ENCODE measurements around the gene PITPNC1. TPM values are rescaled to one million over a fixed set of nuclear protein-coding genes. Genes with fewer than 3 reads are reported as not detected.

The PITPNC1 gene
- total RNA-seq, 2 donors from 2014 or later: 12.5 to 18.1 TPM

DNA sequence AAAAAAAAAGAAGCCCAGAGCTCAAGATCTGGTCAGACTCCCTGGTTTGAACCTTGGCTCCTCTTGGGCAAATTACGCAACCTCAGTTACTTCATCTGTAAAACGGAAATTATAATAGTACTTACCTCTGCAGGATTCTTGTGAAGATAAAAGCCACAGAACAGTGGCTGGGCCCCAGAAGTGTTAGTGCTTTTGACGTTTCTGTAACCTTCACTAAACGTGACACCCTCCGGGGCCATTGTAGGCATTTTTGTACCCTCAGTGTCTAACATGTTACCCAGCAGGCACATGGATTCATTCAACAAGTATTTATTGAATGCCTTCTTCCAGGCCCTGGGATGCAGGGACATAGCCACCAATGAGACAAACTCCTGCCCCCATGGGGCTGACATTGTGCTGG lies 58.0 kb downstream of the PITPNC1 start:
- Histone ChIP-seq H3K27me3 (no peaks in the 10 kb centered on the region), H3K36me3 (no peaks in the 10 kb centered on the region), H3K4me3 (no peak overlapping the region), H3K9me3 (no peaks in the 10 kb centered on the region), H3K27ac (peak overlapping the region; percentile 62 to 63), H3K4me1 (peaks cover 0 to 59% of the 10 kb centered on the region in 2 donors)
- DNase-seq (ENCODE audit: low spot score): no peak
- TF ChIP-seq, protein P1, sequence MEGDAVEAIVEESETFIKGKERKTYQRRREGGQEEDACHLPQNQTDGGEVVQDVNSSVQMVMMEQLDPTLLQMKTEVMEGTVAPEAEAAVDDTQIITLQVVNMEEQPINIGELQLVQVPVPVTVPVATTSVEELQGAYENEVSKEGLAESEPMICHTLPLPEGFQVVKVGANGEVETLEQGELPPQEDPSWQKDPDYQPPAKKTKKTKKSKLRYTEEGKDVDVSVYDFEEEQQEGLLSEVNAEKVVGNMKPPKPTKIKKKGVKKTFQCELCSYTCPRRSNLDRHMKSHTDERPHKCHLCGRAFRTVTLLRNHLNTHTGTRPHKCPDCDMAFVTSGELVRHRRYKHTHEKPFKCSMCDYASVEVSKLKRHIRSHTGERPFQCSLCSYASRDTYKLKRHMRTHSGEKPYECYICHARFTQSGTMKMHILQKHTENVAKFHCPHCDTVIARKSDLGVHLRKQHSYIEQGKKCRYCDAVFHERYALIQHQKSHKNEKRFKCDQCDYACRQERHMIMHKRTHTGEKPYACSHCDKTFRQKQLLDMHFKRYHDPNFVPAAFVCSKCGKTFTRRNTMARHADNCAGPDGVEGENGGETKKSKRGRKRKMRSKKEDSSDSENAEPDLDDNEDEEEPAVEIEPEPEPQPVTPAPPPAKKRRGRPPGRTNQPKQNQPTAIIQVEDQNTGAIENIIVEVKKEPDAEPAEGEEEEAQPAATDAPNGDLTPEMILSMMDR (IDR thresholded peaks at IDR 0.05): no peak

DNA sequence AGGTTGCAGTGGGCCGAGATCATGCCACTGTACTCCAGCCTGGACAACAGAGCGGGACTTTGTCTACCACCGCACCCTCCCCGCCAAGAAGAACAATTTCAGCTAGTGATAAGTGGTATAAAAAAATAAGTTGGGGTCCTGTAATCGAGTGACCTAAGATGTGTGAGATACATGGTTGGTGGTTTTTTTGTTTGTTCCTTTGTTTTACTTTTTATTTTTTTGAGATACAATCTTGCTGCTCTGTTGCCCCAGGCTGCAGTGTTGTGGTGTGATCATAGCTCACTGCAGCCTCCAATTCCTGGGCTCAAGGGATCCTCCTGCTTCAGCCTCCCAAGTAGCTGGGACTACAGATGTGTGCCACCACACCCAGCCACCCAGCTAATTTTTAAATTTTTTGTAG lies 58.7 kb downstream of the PITPNC1 start:
- Histone ChIP-seq H3K27me3 (no peaks in the 10 kb centered on the region), H3K9me3 (no peaks in the 10 kb centered on the region), H3K4me1 (peaks cover 0 to 66% of the 10 kb centered on the region in 2 donors), H3K4me3 (no peak overlapping the region), H3K27ac (peak overlapping the region; percentile 60 to 63), H3K36me3 (no peaks in the 10 kb centered on the region)
- TF ChIP-seq, protein P1 (IDR thresholded peaks at IDR 0.05): no peak
- DNase-seq (ENCODE audit: low spot score): no peak

DNA sequence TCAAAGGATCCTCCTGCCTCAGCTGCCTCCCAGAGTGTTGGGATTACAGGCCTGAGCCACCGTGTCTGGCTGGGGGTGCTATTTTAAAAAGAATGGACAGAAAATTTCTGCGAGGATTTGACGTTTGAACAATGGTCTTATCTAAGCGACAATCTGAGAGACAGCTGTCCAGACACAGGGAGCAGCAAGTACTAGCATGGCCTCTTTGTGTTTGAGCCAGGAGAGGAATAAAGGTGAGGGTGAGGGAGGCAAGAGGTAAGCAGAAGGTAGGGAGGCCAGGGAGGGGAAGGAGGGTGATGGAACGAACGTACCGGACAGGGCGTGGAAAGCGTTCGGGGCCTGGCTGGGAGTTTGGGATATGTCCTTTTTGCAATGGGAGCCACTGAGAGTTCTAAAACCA lies 59.2 kb downstream of the PITPNC1 start:
- Histone ChIP-seq H3K4me3 (no peak overlapping the region), H3K4me1 (peaks cover 0 to 67% of the 10 kb centered on the region in 2 donors), H3K36me3 (no peaks in the 10 kb centered on the region), H3K27ac (peak overlapping the region; percentile 60 to 63), H3K9me3 (no peaks in the 10 kb centered on the region), H3K27me3 (no peaks in the 10 kb centered on the region)
- TF ChIP-seq, protein P1 (IDR thresholded peaks at IDR 0.05): no peak
- DNase-seq (ENCODE audit: low spot score): no peak

DNA sequence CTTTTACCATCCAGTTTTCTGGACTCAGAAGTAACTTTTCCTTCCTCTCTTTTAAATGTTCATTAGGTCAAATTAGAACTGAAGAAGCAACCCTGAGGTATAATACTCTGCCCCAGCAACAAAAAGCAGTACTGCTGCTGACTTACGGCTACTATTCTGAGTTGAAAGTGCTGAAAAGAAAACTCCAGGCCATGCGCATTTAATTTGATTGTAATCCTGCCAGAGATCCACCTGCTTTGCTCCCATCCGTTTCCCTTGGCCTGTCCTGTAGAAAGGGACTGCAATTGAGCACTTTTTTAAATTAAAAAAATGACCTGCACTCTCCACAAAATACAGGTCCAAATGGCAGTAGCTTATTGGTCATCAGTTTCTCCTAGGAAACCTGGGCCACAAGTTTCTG lies 61.6 kb downstream of the PITPNC1 start:
- no peaks in the 10 kb centered on the region for H3K27me3 ChIP-seq
- H3K4me3 ChIP-seq: no peak overlapping the region
- peak overlapping the region; percentile 45 to 49 for H3K27ac ChIP-seq
- TF ChIP-seq, protein P1 (IDR thresholded peaks at IDR 0.05): no peak
- DNase-seq (ENCODE audit: low spot score): no peak
- H3K4me1 ChIP-seq: peaks cover 0 to 72% of the 10 kb centered on the region in 2 donors
- H3K9me3 ChIP-seq: no peaks in the 10 kb centered on the region
- H3K36me3 ChIP-seq: no peaks in the 10 kb centered on the region

DNA sequence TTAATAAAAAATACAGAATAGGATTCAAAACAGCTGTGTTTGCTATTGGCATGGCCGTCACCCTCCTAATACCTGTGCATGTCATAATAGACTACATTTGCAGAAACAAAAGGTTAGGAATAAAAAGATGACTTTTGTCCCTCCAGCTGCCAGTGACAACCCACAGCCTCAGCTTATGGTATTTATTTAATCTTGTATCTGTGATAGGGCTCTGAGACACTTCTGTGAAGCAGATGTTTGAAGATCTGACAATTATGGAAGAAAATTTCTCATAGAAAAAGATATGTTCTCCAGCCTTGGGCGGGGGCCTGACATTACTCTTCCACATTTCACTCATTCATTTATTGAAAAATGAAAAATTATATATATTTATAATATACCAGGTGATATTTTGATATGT lies 62.2 kb downstream of the PITPNC1 start:
- Histone ChIP-seq H3K27me3 (no peaks in the 10 kb centered on the region), H3K36me3 (no peaks in the 10 kb centered on the region), H3K4me3 (no peak overlapping the region), H3K9me3 (no peaks in the 10 kb centered on the region), H3K4me1 (peaks cover 0 to 72% of the 10 kb centered on the region in 2 donors), H3K27ac (peak overlapping the region in 1 of 2 donors; percentile 49)
- DNase-seq (ENCODE audit: low spot score): no peak
- TF ChIP-seq, protein P1 (IDR thresholded peaks at IDR 0.05): no peak

All from right atrium auricular region (tissue), 2 donors.